Fibroblast of pulmonary artery (primary cell): ENCODE results near the gene PRR23E.
A peak's percentile ranks its signal among the peaks of the same experiment; 100 is the strongest.

Experiments
- DNase-seq: peaks from one replicate; pipeline ENCODE4 v3.0.0-alpha.2; 2010; ENCODE audit warnings: low read depth
- H3K4me3 ChIP-seq: replicated peaks from 2 replicates; pipeline ENCODE4 v1.5.1; 2011; ENCODE audit warnings: low read depth, mild to moderate bottlenecking, control low read depth, low read length, moderate library complexity
- TF ChIP-seq, protein P1 (sequence below): IDR thresholded peaks from 2 replicates; pipeline ENCODE4 v1.5.1; 2011; ENCODE audit warnings: mild to moderate bottlenecking, control low read depth, low read length, inconsistent platforms; ENCODE audit errors: missing control alignments

The PRR23E gene

DNA sequence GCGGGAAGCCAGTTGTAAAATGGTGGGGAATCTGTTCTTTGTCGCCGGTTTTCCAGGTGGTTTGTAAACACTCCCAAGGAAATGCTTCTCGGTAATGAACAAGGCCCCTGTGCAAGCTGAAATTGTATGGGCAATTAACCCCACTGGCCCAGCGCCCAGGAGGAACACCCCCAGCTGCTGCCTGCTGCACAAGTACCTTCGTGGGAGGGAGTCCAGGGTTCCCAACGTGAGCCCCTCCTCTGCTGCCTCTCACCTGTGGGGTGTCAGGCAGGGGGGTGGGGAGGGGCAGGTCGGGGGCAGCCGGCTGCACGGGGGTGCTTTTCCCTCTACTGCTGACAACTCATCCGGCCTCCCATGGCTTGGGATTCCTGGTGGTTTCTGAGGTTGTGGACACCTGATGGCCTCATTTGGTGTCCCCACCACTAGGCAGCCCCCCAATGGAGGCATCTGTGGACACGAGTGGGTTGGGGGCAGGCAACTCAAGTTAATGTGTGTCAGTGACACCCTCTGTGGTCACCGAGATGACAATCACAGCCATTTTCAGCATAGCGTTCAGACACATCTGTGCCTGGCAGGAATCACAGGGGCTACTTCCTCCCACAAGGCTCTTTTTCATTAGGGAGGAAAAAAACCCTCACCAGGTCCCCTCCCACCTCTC is 35.6 kb upstream of the PRR23E start:
- DNase-seq = no peak

GRCh38 chr3:127158614-127159229 is 34.2 kb upstream of the PRR23E start:
- H3K4me3 ChIP-seq = no peak overlapping the region
- TF ChIP-seq, protein P1, sequence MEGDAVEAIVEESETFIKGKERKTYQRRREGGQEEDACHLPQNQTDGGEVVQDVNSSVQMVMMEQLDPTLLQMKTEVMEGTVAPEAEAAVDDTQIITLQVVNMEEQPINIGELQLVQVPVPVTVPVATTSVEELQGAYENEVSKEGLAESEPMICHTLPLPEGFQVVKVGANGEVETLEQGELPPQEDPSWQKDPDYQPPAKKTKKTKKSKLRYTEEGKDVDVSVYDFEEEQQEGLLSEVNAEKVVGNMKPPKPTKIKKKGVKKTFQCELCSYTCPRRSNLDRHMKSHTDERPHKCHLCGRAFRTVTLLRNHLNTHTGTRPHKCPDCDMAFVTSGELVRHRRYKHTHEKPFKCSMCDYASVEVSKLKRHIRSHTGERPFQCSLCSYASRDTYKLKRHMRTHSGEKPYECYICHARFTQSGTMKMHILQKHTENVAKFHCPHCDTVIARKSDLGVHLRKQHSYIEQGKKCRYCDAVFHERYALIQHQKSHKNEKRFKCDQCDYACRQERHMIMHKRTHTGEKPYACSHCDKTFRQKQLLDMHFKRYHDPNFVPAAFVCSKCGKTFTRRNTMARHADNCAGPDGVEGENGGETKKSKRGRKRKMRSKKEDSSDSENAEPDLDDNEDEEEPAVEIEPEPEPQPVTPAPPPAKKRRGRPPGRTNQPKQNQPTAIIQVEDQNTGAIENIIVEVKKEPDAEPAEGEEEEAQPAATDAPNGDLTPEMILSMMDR = no peak
- DNase-seq = peak; percentile 28

More for the DNA sequence above, 35.6 kb upstream of the PRR23E start:
- TF ChIP-seq, protein P1 = no peak
- H3K4me3 ChIP-seq = no peak overlapping the region

DNA sequence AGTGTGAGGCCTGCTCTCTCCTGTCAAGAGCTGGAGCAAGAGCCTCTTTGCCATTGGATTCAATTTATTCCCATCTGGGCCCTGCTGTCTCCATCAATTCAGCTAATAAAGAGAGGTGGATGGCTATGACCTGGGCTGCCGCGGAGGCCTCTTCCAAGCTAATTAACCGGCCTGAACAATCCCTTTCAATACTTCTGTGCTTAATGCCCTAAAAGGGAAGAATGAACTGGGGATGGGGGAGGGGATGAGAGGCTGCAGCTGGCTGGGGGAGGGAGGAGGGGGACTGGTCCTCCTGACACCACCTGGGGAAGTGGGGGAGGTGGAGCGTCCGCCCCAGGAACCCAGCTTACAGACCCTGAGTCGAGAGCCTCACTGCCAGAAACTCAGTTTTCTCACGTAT is 33.4 kb upstream of the PRR23E start:
- no peak for DNase-seq
- no peak overlapping the region for H3K4me3 ChIP-seq
- TF ChIP-seq, protein P1 = no peak

DNA sequence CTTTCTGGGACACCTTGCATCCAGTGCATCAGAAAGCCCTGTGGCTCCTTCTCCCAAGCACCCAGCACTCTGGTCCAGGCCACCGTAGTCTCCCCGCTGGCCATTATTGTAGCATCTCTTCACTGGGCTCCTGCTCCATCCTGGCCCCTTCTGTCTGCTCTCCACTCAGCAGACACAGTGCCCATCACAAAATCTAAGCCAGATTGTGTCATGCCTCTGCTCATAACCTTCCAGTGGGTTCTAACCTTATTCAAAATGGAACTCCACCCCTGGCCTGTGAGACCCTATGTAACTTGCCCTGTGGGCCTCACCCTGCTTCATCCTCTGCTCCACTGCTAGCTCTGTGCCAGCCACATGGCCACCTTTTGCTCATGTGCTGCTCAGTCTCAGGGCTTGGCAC is 31.7 kb upstream of the PRR23E start:
- no peak overlapping the region for H3K4me3 ChIP-seq
- TF ChIP-seq, protein P1 = no peak
- no peak for DNase-seq

DNA sequence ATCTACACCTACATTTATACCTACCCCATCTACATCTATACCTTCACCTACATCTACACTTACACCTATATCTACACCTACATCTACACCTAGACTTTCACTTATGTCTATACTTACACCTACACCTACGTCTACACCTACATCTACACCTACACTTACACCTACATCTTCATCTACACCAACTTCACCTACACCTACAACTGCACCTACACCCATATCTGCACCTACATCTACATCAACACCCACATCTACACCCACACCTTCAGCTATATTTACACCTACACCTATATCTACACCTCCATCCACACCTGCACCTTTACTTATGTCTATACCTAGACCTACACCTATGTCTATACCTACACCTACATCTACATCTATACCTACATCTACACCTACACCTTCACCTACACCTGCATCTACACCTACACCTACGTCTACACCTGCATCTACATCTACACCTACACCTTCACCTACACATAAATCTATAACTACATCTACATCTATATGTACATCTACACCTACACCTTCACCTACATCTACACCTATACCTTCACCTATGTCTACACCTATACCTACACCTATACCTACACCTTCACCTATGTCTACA is 30.9 kb upstream of the PRR23E start:
- TF ChIP-seq, protein P1 = no peak
- DNase-seq = no peak
- H3K4me3 ChIP-seq = no peak overlapping the region

GRCh38 chr3:127162947-127163645 is 29.8 kb upstream of the PRR23E start:
- DNase-seq = no peak
- no peak overlapping the region for H3K4me3 ChIP-seq
- TF ChIP-seq, protein P1 = no peak
